H4 (cell line): ENCODE data around the gene TRMO. TPM values are rescaled to one million over a fixed set of nuclear protein-coding genes. Genes with fewer than 3 reads are reported as not detected.
A peak's percentile ranks its signal among the peaks of the same experiment; 100 is the strongest.

ENCODE experiments used
- DNase-seq: peaks from one replicate; pipeline ENCODE4 v3.0.0-alpha.2; 2015; ENCODE audit warnings: low spot score
- total RNA-seq: library from RNA; depleted of rRNA; stranded (reverse); fragments of >200 nt; shearing (Covaris generic); gene quantifications from 2 replicates; pipeline ENCODE4 v1.2.3, GENCODE V29; 2014

The TRMO gene
- total RNA-seq, 1 experiment from 2014 or later = 19.1 TPM

DNA sequence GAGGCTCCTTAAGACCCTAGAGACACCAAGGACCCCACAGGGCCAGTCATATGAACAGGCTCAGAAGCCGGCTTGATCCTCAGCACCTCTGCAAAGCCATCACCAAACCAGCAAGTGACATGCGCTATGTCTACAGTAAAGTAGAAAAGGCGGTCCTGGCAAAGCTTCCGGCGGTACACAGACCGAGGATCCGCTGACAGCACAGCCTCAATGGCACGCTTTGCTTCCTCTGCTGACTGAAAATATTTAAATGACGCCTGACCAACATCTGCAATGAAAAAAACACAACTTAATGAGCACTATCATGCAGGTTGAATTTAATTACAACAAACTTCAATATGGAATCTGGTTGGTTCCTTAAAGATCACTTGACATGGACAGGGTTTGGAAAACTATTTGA lies 17.6 kb downstream of the TRMO start:
- no peak for DNase-seq

DNA sequence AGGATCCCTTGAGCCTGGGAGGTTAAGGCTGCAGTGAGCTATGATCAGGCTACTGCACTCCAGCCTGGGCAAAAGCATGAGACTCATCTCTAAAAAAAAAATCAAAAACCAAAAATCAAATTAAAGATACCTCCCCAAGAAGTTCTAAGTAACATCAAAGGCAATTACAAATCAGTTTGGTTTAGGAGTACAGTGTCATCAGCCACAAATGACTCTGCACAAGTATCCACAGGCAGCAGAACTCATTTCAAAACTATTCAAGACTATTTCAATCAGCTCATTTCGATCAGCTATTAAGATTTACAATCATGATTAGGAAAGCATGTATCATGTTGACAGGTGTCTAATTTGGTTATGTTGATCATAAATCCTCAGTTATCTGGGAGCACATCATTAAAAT lies 19.1 kb downstream of the TRMO start:
- no peak for DNase-seq

DNA sequence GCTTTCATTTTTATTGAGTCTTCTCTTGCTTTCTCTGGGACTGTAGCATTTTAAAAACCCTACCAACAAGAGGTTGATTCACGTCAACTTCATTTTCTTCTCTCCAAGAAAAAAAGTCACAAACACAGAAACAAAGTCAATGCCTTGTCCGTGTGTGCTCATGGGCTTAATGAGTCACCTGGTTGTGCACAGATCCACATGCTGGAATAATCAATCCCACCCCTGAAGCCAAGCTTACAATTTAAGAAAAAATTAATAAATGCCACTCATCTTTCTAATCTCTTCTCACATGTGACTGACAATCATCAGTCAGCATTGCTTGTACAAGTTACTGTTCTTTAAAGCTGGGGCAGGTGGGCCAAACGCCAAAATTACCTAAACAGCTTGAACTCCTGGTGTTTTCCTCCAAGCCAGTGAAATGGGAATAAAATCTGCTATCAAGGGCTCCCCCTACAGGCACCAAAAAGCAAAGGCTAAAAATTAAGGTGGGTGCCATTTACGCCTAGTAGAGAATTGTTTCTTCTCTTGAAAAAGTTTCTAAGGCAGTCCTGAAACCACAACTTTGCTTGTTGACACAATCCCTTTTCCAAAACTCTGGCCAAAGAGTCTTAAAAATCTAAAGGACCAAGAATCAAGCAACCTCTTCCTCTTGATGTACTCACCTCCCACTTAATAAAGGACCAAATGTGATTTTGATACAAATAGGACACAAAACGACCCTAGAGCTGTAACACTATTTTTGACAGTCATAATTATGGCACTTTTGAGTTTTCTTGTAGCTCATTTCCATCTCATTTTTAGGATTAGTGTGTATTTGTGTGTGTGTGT lies 21.3 kb downstream of the TRMO start:
- DNase-seq = peak; percentile 24

DNA sequence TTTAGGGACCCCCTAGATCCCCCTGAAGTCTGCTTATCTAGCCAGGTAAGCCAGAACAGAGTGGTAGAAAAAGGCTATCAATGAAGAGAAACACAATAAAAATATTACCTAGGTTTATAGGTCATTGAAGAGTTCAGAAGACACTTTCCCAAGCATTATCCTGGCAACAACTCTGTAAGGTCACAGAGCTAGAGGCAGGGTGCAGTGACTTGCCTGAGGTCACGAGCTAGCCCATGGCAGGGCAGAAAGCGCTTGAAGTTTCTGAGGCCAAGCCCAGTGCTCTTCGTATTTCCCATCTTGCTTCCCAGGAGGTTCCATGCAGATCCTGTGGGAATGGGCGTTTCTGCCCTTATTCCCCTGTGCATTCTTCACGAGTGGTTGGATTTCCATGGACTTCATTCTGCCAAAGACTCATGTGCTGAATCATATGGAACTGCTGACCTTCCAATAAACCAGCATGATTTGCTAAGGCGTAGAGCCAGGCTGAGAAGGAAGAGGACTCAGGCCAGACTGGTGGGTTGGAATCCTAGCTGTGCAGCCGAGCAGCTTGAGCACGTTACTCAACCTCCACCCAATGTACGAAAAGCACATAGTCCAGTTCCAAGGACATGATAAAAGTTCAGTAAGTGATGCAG lies 22.1 kb downstream of the TRMO start:
- no peak for DNase-seq

DNA sequence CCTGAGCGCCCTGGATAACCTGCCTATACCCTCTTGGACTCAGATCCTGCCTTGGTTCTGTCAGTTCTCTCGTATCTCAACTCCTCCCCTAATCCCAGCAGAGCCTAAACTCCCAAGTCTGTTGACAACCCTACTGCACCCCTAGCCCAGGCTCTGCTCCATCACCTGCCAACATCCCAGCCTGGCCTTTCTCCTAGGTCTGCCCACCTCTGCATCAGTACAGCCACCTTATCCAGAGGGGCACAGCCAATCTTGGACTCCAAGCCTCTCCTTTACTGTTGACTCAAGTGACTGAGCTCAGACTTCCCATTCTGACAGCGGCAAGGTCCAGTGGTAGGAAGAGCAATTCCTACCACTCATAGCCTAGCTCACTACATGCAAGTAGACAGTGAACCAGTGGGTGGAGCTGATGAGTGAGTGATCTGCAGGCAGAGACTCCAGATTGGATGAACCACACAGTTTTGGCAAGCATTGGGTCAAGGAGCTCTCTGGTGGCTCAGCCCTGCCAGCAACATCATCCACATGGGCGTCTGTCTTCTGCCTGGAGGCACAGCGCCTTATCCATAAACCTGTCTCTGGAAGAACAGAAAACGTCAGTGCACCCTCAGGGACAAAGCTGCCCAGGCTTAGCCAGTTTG lies 26.5 kb downstream of the TRMO start:
- DNase-seq = peak; percentile 35

DNA sequence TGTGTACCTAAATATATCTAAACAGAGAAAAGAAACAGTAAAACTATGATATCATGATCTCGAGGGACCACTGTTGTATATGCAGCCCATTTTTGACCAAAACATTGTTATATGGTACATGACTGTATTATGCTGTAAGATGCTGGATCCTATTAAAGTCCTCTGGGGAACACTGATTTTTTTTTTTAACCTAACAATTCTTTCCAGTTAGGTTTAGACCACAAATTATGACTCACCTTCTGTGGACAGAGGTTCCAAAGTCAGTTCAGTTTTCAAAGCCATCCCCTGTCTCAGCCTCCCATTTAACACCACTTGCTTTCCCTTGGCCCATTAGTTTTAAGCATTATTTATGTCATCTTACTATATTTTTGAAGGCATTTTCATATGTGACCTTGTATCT lies 27.1 kb downstream of the TRMO start:
- no peak for DNase-seq

DNA sequence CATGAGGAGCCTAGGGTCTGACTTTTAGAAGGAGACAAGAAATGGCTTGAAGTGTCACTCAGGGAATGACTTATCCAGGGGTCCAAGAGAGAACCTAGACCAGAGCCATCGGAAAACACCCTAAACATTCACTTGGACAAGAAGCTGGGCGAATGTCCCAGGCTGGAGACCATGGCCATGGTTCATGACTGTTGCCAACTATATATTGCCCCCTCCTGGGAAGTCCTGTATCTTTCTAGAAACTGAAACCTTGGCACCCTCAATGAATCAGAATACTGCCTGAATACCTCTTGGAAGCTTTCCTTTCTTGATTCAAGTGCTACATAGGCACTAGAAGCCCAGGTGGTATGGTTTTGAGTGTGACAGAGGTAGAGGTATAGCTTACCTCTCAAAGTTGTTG lies 29.9 kb downstream of the TRMO start:
- no peak for DNase-seq

DNA sequence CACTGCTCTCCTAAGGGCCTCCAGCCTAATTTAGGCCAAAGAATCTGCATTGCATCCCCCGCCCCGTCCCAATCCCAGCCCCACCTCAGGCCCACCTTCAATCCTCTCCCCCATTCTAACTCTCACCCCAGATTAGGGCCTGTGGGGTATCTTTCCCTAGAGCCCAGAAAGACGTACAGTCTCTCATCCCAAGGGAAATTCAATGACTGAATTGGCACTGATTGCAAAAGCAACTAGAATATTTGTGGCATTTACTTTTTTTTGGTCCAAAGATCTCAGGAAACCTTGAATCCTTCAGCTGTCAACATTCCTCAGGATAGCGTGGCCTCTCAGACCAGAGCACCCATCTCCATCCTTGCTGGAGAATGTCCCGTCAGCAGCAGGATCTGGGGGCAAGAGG lies 30.6 kb downstream of the TRMO start:
- DNase-seq = no peak

DNA sequence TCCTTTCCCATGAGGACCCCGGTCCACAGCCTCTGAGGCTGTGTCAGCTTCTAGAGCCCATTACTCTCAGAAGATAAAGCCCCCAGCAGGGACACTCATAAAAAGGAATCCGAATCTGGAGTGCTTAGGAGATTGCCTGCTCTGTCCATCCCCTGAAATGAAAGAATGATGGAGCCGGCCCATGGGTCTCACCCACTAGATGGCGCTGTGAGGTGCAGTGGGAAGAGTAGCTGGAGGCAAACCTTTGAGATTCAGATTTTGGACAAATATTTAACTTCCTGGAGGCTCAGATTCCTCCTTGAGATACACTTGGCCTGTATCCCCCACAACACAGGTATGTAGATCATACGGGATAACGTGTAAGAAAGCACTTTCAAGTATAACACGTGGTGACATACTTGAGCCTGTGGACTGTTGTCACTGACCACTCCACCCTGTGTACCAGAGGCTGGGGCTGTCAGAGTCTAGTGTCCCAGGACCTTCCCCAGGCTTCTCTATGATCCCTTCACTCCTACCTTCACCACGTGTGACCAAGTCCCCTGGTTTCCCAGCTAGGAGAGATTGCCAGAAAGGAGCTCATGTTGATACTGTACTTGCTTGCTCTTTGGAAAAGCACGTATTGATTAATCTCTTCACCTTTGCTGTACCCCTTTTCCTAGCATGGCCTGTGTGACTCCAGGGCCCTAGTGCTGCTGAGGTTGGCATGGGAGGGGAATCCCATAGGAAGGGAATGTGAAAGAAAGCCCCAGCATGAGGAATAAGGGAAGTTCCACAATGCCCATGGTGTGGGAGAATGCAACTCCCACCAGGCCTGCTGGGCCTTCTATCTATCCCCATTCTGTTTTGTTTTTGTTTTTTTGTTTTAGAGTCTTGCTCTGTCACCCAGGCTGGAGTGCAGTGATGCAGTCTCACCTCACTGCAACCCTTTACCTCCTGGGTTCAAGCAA lies 32.1 kb downstream of the TRMO start:
- no peak for DNase-seq

DNA sequence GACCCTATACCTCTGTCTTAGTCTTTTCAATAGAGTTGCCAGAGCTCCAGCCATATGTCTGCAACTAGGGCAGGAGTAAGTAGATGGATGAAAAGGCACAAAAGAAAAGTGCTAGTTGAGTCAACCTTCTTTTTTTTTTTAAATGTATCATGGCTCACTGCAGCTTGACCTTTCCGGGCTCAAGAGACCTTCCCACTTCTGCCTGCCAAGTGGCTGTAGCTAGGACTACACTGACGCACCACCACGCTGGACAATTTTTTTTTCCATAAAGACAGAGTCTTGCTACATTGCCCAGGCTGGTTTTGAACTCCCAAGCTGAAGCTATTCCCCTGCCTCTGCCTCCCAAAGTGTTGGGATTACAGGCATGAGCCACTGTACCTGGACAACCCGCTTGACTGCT lies 42.0 kb downstream of the TRMO start:
- DNase-seq = no peak

DNA sequence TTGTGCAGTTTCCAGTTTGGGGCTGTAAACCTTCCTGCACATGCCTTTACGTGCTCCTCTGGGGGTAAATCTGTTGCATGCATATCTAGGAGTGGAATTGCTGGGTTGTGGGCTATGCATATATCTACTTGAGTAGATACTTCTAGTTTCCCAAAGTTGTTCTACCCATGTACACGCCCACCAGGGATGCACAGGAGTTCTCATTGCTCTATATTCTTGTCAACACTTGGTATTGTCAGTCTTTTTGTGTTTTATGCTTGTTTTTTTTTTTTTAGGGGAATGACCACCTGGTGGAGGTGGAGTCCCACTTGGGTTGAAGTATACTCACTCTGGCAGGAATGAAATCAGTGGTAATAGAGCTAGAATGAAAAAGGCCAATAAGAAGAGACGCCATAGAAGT lies 46.2 kb downstream of the TRMO start:
- no peak for DNase-seq

DNA sequence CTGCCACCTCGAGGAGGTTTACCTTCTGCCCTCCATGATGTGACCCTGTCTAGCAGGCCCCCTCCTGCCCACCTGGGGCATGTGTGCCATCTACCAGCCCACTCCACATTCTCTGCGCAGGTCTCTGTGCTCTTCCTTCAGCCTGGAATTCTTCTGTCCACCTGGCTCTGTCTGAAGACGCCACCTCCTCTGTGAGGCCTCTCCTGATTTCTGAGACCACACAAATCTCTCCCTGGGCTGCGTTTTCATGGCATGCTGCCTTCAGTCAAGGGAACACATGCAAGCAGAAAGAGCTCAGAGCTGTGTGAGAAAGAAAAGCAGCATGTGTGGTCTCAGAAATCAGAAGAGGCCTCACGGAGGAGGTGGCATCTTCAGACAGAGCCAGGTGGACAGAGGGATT lies 47.2 kb downstream of the TRMO start:
- DNase-seq = no peak

DNA sequence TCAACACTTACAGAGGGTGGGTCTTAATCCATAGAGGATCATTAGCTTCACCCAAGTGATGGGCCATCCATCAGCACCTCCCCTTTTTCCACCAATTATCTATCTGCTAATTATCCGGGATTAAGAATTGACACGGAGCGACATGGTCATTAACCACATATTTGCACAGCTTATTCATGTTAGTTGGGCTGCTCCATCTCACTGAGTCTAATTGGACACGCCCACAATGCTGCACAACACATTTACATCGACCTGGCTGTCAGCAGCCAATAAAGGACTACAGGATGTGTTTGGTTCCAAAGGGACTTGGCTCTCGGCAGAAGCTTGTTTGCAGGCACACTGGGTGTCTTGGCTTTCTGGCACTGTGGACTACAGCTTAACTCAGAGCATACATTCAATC lies 47.7 kb downstream of the TRMO start:
- no peak for DNase-seq

DNA sequence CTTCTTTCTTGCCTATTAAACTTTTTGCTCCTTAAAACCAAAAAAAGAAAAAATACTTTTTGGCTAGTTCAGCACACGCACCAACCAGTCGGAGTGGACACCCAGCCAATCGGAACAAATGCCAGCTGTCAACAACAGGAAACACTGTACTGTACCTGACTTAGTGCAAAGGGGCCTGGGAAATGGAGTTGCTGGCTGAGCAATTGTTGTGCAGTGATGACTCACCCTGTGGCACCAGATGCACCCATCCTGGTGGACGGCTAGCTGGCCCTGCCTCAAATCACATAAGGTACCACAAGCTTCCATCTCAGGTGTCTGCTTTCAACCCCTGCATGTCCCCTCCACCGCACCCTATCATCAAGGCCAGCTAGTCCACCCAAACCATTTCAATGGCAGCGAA lies 48.4 kb downstream of the TRMO start:
- peak; percentile 58 for DNase-seq

DNA sequence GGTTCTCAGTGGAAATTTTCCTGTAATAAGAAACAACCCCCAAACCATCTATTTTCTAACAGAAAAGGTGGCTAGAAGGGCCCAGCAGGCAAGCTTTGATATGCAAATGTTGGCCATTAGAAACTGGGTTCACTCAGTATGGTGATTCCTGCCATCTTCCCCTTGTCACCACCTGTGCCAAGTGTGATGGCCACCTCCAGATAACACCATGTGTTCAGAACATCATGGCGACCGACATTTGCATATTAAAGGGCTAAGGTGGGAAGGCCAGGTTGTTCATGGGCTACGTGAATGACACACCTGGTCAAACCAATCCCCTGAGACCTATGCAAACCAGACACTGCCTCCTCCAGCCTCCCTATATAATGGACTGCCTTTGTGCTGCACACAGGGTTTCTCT lies 48.9 kb downstream of the TRMO start:
- DNase-seq = no peak

DNA sequence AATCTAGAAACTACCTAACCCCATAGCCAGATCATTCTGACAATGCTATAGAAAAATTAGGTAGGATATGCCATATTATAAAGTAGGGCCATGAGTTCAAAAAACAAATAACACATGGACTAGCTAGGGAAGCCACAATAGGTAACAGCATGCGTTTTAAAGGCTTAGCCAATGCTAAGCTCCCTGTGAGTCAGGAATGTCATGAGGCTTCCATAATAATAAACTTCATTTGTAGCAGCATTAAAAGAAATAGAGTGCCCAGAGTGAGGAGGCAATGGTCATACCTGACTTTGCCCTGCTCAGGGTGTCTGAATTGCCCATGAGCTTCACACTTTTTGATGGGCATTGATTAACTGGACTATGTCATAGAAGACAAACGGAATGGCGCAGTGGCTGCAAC lies 53.4 kb downstream of the TRMO start:
- DNase-seq = no peak

DNA sequence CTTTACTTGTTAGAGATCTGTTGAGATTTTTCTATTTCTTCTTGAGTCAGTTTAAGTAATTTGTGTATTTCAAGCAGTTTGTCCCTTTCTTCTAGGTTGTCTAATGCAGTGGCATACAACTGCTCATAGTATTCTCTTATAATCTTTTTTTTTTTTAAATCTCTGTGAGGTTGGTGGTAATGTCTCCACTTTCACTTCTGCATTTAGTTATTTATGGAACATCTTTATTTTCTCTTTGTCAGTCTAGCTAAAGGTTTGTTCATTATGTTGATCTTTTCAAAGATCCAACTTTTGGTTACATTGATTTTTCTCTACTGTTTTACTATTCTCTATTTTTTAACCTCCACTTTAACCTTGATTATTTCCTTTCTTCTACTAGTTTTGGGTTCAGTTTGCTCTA lies 55.5 kb downstream of the TRMO start:
- DNase-seq = no peak

DNA sequence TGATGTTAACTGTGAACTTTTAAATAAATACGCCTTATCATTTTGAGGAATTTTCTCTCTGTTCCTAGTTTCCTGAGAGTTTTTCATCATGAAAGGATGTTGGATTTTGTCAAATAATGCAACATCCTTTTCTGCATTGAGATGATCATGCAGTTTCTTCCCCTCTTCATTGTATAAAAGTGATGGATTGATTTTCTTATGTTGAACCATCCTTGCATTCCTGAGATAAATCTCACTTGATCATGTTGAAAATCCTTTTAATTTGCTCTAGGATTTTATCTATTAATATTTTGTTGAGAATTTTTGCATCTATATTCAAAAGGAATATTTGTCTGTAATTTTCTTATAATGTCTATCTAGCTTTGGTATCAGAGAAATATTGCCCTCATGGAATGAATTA lies 56.0 kb downstream of the TRMO start:
- no peak for DNase-seq

DNA sequence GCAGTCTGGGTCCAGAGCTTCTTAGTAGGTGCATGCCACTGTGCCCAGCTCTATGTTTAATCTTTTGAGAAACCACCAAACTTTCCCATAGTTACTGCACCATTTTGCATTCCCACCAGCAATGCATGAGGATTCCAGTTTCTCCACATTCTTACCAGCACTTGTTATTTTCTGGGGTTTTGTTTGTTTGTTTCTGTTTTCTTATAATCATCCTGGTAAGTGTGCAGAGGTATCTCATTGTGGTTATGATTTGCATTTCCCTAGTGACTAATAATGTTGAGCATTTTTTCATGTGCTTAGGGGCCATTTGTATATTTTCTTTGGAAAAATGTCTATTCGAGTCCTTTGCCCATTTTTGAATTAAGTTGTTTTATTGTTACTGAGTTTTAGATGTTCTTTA lies 57.9 kb downstream of the TRMO start:
- no peak for DNase-seq

DNA sequence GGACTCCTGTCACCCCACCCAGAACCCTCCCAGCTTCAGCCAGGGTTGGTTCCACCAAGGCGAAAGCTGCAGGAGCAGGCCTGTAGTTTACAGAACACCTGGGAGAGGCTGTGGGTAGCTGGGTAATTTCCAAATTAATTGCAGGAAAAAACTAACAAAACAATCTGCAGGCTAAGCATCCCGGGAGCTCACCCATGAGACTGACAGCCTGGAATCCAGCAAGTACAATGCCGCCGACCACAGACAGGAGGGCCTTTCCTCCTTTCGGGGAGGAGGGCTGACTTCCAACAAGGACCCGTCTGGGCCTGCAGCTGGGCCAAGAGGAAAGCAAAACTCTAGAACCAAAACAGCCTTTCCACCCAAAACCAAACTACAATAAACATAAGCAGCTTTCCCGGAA lies 59.0 kb downstream of the TRMO start:
- DNase-seq = no peak

DNA sequence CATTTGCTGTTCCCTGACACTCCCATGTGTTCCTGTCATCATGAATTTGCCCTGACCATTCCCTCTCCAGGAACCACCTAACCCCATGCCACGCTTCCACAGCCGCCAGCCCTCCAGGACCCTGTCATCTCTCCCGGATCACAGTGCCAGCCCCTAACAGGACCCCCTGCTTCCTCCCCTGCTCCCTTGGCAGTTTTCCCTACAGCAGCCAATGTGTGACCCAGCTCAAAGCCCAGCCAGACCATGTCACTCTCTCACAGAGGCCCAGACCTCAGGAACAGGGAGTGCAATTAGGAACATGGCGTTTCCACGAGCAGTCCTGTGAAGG lies 61.2 kb downstream of the TRMO start:
- DNase-seq = no peak

DNA sequence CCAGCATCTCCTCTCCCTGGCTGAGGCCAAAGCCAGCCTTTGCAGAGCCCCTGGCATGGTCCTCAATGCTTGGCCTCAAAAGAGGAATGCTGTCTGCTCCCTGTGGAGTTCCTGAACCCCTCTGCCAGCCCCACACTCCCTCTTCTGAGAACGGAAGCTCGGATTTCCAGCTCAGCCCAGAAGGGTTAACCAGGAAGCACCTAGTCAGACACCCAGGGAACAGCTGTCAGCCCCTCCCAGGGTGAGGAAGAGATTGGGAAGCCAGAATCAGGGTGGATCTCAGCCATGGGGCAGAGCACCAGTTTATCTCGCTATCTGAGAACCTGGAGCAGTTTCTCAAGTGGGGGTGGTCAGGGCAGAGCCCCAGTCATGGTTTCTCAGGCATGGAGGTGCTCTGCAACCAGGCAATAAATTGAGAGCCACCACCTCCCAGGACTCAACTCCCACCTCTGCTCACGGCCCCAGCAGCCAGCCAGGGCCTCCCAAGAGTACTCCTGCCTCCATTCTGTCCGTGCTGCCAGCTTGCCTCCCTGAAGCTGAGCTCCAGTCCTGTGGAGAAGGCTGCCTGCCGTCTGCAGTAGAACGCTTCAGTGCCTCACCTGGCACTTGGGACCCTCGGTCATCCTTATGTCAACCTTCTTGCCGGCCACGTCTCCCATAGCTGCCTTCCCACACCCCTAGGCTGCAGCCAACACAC lies 61.7 kb downstream of the TRMO start:
- DNase-seq = no peak
